Measurements from ENCODE around the gene ZP2.

ZP2 gene

GRCh38 chr16:21244518-21245215 lies 33.3 kb upstream of the ZP2 start:
- DNase-seq (ENCODE audit: low read depth) = no peak
- H3K4me3 ChIP-seq (ENCODE audit: low read depth, low read length) = no peak overlapping the region
- in situ Hi-C loops (cut with HindIII; ENCODE audit: low sequenced_read_pairs) = no loop called here
- no peak for TF ChIP-seq CTCF (IDR thresholded peaks at IDR 0.05; ENCODE audit: low read depth, low read length, missing control alignments)

GRCh38 chr16:21242756-21243155 lies 31.4 kb upstream of the ZP2 start:
- no peak for TF ChIP-seq CTCF (IDR thresholded peaks at IDR 0.05; ENCODE audit: low read depth, low read length, missing control alignments)

GRCh38 chr16:21239646-21240045 lies 28.3 kb upstream of the ZP2 start:
- in situ Hi-C loops (cut with HindIII; ENCODE audit: low sequenced_read_pairs) = loop anchor here (10.0 kb wide), 1 partner anchor 1395 kb away; no protein-coding TSS in a partner anchor
- DNase-seq (ENCODE audit: low read depth) = no peak
- TF ChIP-seq CTCF (IDR thresholded peaks at IDR 0.05; ENCODE audit: low read depth, low read length, missing control alignments) = no peak
- no peak overlapping the region for H3K4me3 ChIP-seq (ENCODE audit: low read depth, low read length)

More at GRCh38 chr16:21242756-21243155, 31.4 kb upstream of the ZP2 start:
- DNase-seq (ENCODE audit: low read depth) = no peak
- H3K4me3 ChIP-seq (ENCODE audit: low read depth, low read length) = no peak overlapping the region
- in situ Hi-C loops (cut with HindIII; ENCODE audit: low sequenced_read_pairs) = no loop called here

- no peak overlapping the region for H3K4me3 ChIP-seq (ENCODE audit: low read depth, low read length)
- in situ Hi-C loops (cut with HindIII; ENCODE audit: low sequenced_read_pairs) = loop anchor here (10.0 kb wide), 1 partner anchor 1398 kb away; no protein-coding TSS in a partner anchor
- DNase-seq (ENCODE audit: low read depth) = no peak
- TF ChIP-seq CTCF (IDR thresholded peaks at IDR 0.05; ENCODE audit: low read depth, low read length, missing control alignments) = no peak
Measured at GRCh38 chr16:21236831-21237230, 25.5 kb upstream of the ZP2 start.

GRCh38 chr16:21235199-21235585 lies 23.8 kb upstream of the ZP2 start:
- H3K4me3 ChIP-seq (ENCODE audit: low read depth, low read length) = no peak overlapping the region
- TF ChIP-seq CTCF (IDR thresholded peaks at IDR 0.05; ENCODE audit: low read depth, low read length, missing control alignments) = no peak
- DNase-seq (ENCODE audit: low read depth) = no peak
- in situ Hi-C loops (cut with HindIII; ENCODE audit: low sequenced_read_pairs) = loop anchor here (10.0 kb wide), 1 partner anchor 1400 kb away; no protein-coding TSS in a partner anchor

- DNase-seq (ENCODE audit: low read depth) = no peak
- in situ Hi-C loops (cut with HindIII; ENCODE audit: low sequenced_read_pairs) = loop anchor here (5.0 to 10.0 kb wide), 3 partner anchors 34 to 1401 kb away; no protein-coding TSS in a partner anchor
Measured at GRCh38 chr16:21233521-21234150, 22.3 kb upstream of the ZP2 start, which contains the start of gene ANKS4B. TSS of gene ANKS4B (plus strand) at chr16:21233699. CDS start at chr16:21233738, 39 bp downstream.

More at GRCh38 chr16:21233521-21234150, 22.3 kb upstream of the ZP2 start, which contains the start of gene ANKS4B:
- TF ChIP-seq CTCF (IDR thresholded peaks at IDR 0.05; ENCODE audit: low read depth, low read length, missing control alignments) = no peak
- H3K4me3 ChIP-seq (ENCODE audit: low read depth, low read length) = no peak within 1 kb of the TSS
